DOHH2 (cell line): ENCODE data around the gene UBE2G2.

Experiments
- H3F3A ChIP-seq: fragments of 200-600 bp; sonication (generic), shearing (Covaris generic); 2 replicates; pipeline ENCODE4 v1.6.0; 2016; ENCODE audit warnings: antibody characterized with exemption, mild to moderate bottlenecking; ENCODE audit not compliant: control insufficient read depth, insufficient read depth
- H3K27ac ChIP-seq: fragments of 200-600 bp; sonication (generic); 2 replicates; pipeline ENCODE4 v1.5.1; 2014; ENCODE audit warnings: low read depth, mild to moderate bottlenecking, low read length, moderate library complexity
- H3K27me3 ChIP-seq: fragments of 200-600 bp; sonication (generic); 2 replicates; pipeline ENCODE4 v1.6.1; 2014; ENCODE audit warnings: mild to moderate bottlenecking, low read length, mixed read lengths; ENCODE audit not compliant: control insufficient read depth
- H3K36me3 ChIP-seq: fragments of 200-600 bp; sonication (generic); 2 replicates; pipeline ENCODE4 v1.6.1; 2014; ENCODE audit warnings: mild to moderate bottlenecking, low read length, moderate library complexity, mixed read lengths; ENCODE audit not compliant: control insufficient read depth
- H3K4me1 ChIP-seq: fragments of 200-600 bp; sonication (generic); 2 replicates; pipeline ENCODE4 v1.6.1; 2014; ENCODE audit warnings: mild to moderate bottlenecking, low read length, mixed read lengths; ENCODE audit not compliant: control insufficient read depth
- H3K4me2 ChIP-seq: fragments of 200-600 bp; sonication (generic); 2 replicates; pipeline ENCODE4 v1.6.0; 2014; ENCODE audit warnings: mild to moderate bottlenecking, low read length, moderate library complexity
- H3K4me3 ChIP-seq: fragments of 200-600 bp; sonication (generic); 2 replicates; pipeline ENCODE4 v1.5.1; 2014; ENCODE audit warnings: mild to moderate bottlenecking, low read length, mixed read lengths
- H3K79me2 ChIP-seq: fragments of 200-600 bp; sonication (generic); 2 replicates; pipeline ENCODE4 v1.6.1; 2014; ENCODE audit warnings: mild to moderate bottlenecking, low read length, mixed read lengths; ENCODE audit not compliant: control insufficient read depth
- H3K9me2 ChIP-seq: fragments of 200-600 bp; sonication (generic); replicated peaks from 2 replicates; pipeline ENCODE4 v1.6.1; 2014; ENCODE audit warnings: mild to moderate bottlenecking, low read length, mixed read lengths; ENCODE audit not compliant: control insufficient read depth
- H3K9me3 ChIP-seq: fragments of 200-600 bp; sonication (generic); 2 replicates; pipeline ENCODE4 v1.6.1; 2014; ENCODE audit warnings: antibody characterized with exemption, low read length, mixed read lengths; ENCODE audit not compliant: control insufficient read depth, insufficient read depth
- H4K20me1 ChIP-seq: fragments of 200-600 bp; sonication (generic); 2 replicates; pipeline ENCODE4 v1.6.0; 2014; ENCODE audit warnings: low read depth, mild to moderate bottlenecking, antibody characterized with exemption, low read length, moderate library complexity; ENCODE audit not compliant: control insufficient read depth, insufficient read depth
- EZH2phosphoT487 ChIP-seq: fragments of 200-600 bp; sonication (generic); IDR thresholded peaks from 2 replicates; pipeline ENCODE4 v1.6.1; 2017; ENCODE audit warnings: borderline replicate concordance, mild to moderate bottlenecking, antibody characterized with exemption, low read length, moderate library complexity, mixed read lengths
- TF ChIP-seq, protein P1 (sequence below): fragments of 200-600 bp; sonication (generic); IDR thresholded peaks from one replicate; pipeline ENCODE4 v1.5.1; 2014; ENCODE audit warnings: antibody characterized with exemption, mild to moderate bottlenecking, low read depth, low read length; ENCODE audit not compliant: poor library complexity, severe bottlenecking

The UBE2G2 gene

GRCh38 chr21:44849616-44850130 is 48.1 kb upstream of the UBE2G2 start:
- Histone ChIP-seq H3K4me1 (peaks cover 14% of the 10 kb centered on the region), H3K4me3 (no peak overlapping the region), H4K20me1 (no peaks in the 10 kb centered on the region), H3K9me2 (no peaks in the 10 kb centered on the region), H3K27ac (no peak overlapping the region), H3K4me2 (no peak overlapping the region), H3K36me3 (peaks cover 12% of the 10 kb centered on the region), H3K79me2 (no peaks in the 10 kb centered on the region), H3F3A (no peaks in the 10 kb centered on the region), H3K27me3 (peaks cover 13% of the 10 kb centered on the region), H3K9me3 (no peaks in the 10 kb centered on the region)
- no peak for TF ChIP-seq EZH2phosphoT487
- TF ChIP-seq, protein P1, sequence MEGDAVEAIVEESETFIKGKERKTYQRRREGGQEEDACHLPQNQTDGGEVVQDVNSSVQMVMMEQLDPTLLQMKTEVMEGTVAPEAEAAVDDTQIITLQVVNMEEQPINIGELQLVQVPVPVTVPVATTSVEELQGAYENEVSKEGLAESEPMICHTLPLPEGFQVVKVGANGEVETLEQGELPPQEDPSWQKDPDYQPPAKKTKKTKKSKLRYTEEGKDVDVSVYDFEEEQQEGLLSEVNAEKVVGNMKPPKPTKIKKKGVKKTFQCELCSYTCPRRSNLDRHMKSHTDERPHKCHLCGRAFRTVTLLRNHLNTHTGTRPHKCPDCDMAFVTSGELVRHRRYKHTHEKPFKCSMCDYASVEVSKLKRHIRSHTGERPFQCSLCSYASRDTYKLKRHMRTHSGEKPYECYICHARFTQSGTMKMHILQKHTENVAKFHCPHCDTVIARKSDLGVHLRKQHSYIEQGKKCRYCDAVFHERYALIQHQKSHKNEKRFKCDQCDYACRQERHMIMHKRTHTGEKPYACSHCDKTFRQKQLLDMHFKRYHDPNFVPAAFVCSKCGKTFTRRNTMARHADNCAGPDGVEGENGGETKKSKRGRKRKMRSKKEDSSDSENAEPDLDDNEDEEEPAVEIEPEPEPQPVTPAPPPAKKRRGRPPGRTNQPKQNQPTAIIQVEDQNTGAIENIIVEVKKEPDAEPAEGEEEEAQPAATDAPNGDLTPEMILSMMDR = no peak

DNA sequence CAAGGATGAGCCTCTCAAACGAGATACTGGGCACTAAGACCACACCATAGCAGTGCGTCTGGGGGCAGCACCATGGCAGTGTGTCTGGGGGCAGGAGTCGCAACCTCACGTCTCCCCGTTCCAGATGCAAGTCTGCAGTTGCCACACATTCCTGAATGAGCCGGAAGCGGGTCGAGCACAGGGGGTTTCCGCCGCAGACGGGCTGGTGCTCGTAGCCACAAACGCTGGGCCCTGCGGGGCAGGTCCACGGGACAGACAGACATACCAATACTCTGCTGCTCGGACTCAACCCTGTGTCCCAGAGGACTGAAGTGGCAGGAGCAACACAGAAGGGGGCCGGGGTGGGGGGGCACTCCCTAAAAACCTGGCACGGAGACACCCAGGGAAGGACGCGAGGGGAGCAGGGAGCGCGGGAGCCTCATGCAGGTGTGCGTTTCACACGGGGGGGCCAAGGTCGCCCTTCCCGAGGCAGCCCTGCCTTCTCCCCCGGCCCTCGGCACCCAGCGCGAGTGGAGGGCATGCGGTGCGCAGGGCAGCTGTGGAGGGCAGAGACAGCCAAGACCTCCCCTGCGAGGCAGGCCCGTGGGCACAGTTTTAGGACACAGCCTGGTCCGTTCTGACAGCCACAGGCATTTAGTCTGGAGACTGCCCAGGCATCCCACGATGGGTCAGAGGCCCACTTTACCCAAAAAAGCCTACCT is 47.4 kb upstream of the UBE2G2 start:
- no peak for TF ChIP-seq EZH2phosphoT487
- TF ChIP-seq, protein P1 = no peak

GRCh38 chr21:44847261-44848056 is 45.8 kb upstream of the UBE2G2 start:
- Histone ChIP-seq H3F3A (no peaks in the 10 kb centered on the region), H3K4me3 (no peak overlapping the region), H3K27me3 (peaks cover 13% of the 10 kb centered on the region), H3K36me3 (peaks cover 11% of the 10 kb centered on the region), H3K79me2 (no peaks in the 10 kb centered on the region), H3K4me1 (peaks cover 14% of the 10 kb centered on the region), H3K9me3 (no peaks in the 10 kb centered on the region), H3K9me2 (no peaks in the 10 kb centered on the region), H4K20me1 (no peaks in the 10 kb centered on the region), H3K4me2 (no peak overlapping the region), H3K27ac (no peak overlapping the region)
- TF ChIP-seq, protein P1 = no peak
- no peak for TF ChIP-seq EZH2phosphoT487

More for the DNA sequence above, 47.4 kb upstream of the UBE2G2 start:
- peaks cover 13% of the 10 kb centered on the region for H3K27me3 ChIP-seq
- H3K9me2 ChIP-seq = no peaks in the 10 kb centered on the region
- H3K4me1 ChIP-seq = peaks cover 14% of the 10 kb centered on the region
- H3K9me3 ChIP-seq = no peaks in the 10 kb centered on the region
- no peak overlapping the region for H3K4me3 ChIP-seq
- no peaks in the 10 kb centered on the region for H3K79me2 ChIP-seq
- no peaks in the 10 kb centered on the region for H3F3A ChIP-seq
- H3K4me2 ChIP-seq = no peak overlapping the region
- H3K36me3 ChIP-seq = peaks cover 11% of the 10 kb centered on the region
- H4K20me1 ChIP-seq = no peaks in the 10 kb centered on the region
- no peak overlapping the region for H3K27ac ChIP-seq
